Memory B cell (primary cell): Measurements from ENCODE around the gene PMM1.

Experiments used
- ATAC-seq: fragments of 150-1000 bp; cut with Tn5 transposase; 2 replicates; pipeline ENCODE4 v1.10.0; 2021; ENCODE audit warnings: low read depth, mild to moderate bottlenecking, moderate library complexity
- DNase-seq, 2 donors: peaks; one replicate each; pipeline ENCODE4 v3.0.0; 2022; ENCODE audit warnings: low spot score in 2 of 2
- H3K27ac Mint-ChIP-seq: one replicate; pipeline ENCODE4 v1.8.0; 2022; ENCODE audit warnings: mild to moderate bottlenecking, moderate library complexity, mixed read lengths
- H3K27me3 Mint-ChIP-seq: one replicate; pipeline ENCODE4 v1.8.0; 2022; ENCODE audit warnings: mixed read lengths
- H3K36me3 Mint-ChIP-seq: one replicate; pipeline ENCODE4 v1.8.0; 2022; ENCODE audit warnings: mild to moderate bottlenecking, mixed read lengths
- H3K4me1 Mint-ChIP-seq: one replicate; pipeline ENCODE4 v1.8.0; 2022; ENCODE audit warnings: mixed read lengths
- H3K4me3 Mint-ChIP-seq: one replicate; pipeline ENCODE4 v1.8.0; 2022; ENCODE audit warnings: mild to moderate bottlenecking, moderate library complexity, mixed read lengths
- H3K9me3 Mint-ChIP-seq: one replicate; pipeline ENCODE4 v1.8.0; 2022; ENCODE audit warnings: mixed read lengths

The PMM1 gene

DNA sequence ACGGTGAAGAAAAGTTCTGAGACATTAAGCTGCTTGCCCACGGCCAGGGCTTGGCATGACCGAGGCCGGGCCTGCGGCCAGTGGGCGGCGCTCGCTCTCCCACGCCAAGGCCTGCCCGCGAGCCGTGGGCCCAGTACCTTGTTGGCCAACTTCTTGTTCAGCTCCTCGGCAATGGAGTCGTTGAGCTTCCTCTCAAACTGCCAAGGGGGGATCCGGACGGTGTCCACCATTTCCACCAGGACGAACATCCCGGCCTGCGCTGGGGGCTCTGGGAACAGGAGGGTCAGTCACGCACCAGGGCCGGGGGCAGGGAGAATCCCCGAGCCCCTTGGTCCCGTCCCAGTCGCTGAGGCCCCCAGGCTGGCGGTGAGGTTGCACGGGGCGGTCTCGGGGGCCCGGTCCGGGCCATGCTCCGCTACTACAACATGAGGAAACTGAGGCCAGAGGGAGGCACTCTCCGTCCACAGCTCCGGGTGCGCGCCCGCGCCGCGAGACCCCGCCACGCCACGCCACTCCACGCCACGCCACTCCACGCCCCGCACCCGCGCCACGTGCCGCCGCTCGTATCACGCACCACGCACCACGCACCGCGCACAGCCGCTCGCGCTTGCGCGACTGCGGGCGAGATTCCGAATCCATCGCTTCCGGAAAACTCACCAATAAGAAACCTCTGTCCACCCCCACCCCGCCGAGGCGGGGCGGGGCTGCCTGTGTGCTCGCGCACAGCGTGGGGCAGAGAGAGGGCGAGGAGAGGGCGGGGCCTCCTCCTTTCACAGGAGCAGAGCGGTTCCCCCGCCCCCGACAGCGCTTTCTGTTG lies 45.6 kb downstream of the PMM1 start, which contains the start of gene POLR3H:
Gene POLR3H, minus strand, starts transcription at position 617 of the 817 bp plus-strand sequence. Its CDS starts 369 bp downstream, at position 248.
- peak; percentile 95 for ATAC-seq
- Mint-ChIP-seq H3K4me1 (peaks cover 30% of the 10 kb centered on the region), H3K36me3 (peaks cover 3% of the 10 kb centered on the region), H3K27me3 (no peaks in the 10 kb centered on the region), H3K9me3 (no peaks in the 10 kb centered on the region), H3K4me3 (peak within 1 kb of the TSS; percentile 92), H3K27ac (peak within 1 kb of the TSS; percentile 85)
- peak; percentile 88 to 93 for DNase-seq

DNA sequence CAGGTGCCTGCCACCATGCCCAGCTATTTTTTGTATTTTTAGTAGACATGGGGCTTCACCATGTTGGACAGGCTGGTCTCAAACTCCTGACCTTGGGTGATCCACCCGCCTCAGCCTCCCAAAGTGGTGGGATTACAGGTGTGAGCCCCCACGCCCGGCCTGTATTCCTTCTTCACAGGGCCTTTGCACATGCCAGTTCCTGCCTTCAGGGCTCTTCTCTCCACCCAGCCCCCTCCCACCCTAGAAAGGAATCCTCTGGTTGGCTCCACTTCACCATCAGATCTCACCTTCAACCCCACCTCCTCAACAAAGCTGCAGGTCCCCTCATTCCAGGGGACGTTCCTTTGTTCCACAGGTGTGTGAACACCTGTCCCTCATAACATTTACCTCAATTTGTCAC lies 47.4 kb downstream of the PMM1 start:
- H3K27ac Mint-ChIP-seq: peak overlapping the region; percentile 86
- H3K4me1 Mint-ChIP-seq: peaks cover 30% of the 10 kb centered on the region
- peaks cover 3% of the 10 kb centered on the region for H3K36me3 Mint-ChIP-seq
- no peak overlapping the region for H3K4me3 Mint-ChIP-seq
- no peaks in the 10 kb centered on the region for H3K9me3 Mint-ChIP-seq
- no peaks in the 10 kb centered on the region for H3K27me3 Mint-ChIP-seq
- ATAC-seq: no peak
- no peak for DNase-seq

DNA sequence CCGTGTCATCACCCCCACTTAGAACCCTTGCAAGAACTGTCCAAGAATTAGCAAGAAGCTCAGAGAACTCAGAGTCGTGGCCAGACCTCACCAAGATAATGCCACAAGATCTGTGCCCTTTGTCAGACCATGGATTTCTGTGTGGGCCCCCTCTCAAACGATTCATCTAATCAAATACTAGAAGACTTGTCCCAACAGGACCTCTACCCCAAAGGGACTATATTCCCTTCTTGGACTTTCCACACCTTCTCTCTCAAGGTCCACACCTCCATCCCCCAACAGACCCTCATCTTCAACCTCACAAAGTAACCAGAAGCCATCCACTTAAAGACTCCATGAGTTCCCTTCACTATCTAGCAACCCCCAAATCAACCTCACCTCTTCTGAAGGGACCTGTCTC lies 48.2 kb downstream of the PMM1 start:
- Mint-ChIP-seq H3K4me1 (peaks cover 30% of the 10 kb centered on the region), H3K27ac (peak overlapping the region; percentile 86), H3K27me3 (no peaks in the 10 kb centered on the region), H3K4me3 (peak overlapping the region; percentile 4), H3K9me3 (no peaks in the 10 kb centered on the region), H3K36me3 (peaks cover 3% of the 10 kb centered on the region)
- no peak for ATAC-seq
- no peak for DNase-seq

DNA sequence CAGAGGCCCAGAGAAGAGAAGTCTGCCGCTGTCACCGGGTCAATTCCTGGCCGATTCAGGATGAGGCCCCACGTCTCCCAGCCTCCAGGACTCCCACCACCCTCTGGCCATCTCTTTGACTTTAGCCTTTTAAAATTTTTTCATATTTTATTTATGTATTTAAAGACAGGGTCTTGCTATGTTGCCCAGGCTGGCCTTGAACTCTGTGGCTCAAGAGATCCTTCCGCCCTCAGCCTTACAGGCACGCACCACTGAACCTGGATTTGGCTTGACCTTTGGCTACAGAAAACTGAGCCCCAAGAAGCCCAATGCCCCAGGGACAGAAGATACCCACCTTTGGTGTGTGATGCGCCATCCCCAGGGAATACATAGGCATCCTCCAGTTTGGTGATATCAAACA lies 49.3 kb downstream of the PMM1 start:
- no peak for DNase-seq

DNA sequence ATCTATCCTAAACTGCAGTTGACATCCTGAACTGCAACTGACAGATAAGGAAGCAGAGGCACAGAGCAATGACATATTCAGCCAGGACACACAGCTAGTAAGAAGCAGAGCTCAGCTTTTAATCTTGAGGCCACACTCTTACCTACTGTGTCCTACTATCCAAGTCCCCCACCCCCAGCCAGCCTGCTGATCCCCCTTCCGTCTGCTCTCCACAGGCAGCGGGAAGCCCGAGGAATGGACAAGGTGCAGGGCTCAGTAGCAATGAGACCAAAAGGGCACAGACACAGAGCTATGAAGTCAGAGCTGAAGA lies 49.7 kb downstream of the PMM1 start:
- H3K4me1 Mint-ChIP-seq: peaks cover 26% of the 10 kb centered on the region
- no peaks in the 10 kb centered on the region for H3K27me3 Mint-ChIP-seq
- no peaks in the 10 kb centered on the region for H3K9me3 Mint-ChIP-seq
- ATAC-seq: no peak
- H3K27ac Mint-ChIP-seq: peak overlapping the region; percentile 16
- DNase-seq: no peak
- H3K36me3 Mint-ChIP-seq: peaks cover 3% of the 10 kb centered on the region
- no peak overlapping the region for H3K4me3 Mint-ChIP-seq

More for the DNA sequence above, 49.3 kb downstream of the PMM1 start:
- Mint-ChIP-seq H3K27me3 (no peaks in the 10 kb centered on the region), H3K9me3 (no peaks in the 10 kb centered on the region), H3K36me3 (peaks cover 3% of the 10 kb centered on the region), H3K4me1 (peaks cover 30% of the 10 kb centered on the region), H3K4me3 (no peak overlapping the region), H3K27ac (no peak overlapping the region)
- ATAC-seq: no peak

DNA sequence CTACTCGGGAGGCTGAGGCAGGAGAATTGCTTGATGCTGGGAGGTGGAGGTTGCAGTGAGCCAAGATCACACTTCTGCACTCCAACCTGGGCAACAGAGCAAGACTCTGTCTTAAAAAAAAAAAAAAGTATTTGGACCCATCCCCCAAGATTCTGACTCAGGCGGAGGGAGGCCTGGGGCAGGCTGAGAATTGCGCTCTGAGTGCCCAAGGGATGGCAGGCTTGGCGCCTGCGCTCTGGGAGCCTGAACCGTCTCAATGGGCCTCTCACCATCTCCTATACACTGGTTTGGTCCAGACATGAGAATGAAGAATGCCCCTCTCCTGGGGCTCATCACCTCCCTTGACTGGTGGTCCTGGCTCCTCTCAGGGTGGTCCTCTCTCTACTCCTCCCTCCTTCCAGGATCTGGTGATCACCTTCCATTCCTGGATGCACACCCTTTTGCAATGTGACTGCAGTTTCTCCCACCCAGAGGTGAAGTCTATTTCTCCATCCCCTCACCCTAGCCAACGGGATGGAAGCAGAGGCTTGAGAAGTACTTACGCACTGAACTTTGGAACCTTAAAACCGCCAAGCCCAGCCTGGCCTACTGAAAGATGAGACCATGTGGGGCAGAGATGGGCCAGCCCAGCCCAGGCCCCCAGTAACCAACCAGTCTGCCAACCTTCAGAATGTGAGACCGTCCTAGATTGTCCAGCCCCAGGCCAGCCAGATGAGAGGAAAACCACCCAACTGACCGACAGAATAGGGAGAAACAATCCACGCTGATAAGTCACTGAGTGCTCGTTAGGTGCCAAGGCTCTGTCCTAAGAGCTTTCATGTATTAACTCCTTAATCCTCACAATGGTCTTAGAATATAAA lies 50.3 kb downstream of the PMM1 start:
- ATAC-seq: no peak
- Mint-ChIP-seq H3K27me3 (no peaks in the 10 kb centered on the region), H3K4me3 (no peak overlapping the region), H3K4me1 (peaks cover 23% of the 10 kb centered on the region), H3K27ac (peak overlapping the region; percentile 16), H3K9me3 (no peaks in the 10 kb centered on the region), H3K36me3 (peaks cover 3% of the 10 kb centered on the region)
- DNase-seq: no peak

DNA sequence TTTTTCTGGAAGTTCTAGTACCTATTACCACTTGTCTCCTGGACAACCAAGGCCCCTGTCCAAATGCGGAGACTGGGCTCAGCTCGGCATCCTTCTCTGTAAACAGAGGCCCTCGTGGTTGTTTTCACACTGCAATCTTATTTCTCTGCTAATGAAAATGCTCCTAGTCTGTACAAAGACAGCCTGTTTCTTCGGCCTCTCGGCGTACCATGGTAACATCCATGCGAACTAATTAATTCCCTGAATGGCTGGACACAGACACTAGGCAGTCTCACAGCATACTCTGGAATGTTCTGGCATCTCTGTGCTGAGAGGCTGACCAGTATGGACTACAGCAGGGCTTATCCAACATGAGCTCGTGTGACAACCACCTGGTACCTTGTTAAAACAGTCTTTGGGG lies 51.1 kb downstream of the PMM1 start:
- Mint-ChIP-seq H3K4me1 (peaks cover 19% of the 10 kb centered on the region), H3K27me3 (no peaks in the 10 kb centered on the region), H3K4me3 (no peak overlapping the region), H3K27ac (no peak overlapping the region), H3K9me3 (no peaks in the 10 kb centered on the region), H3K36me3 (peaks cover 3% of the 10 kb centered on the region)
- ATAC-seq: no peak
- no peak for DNase-seq

DNA sequence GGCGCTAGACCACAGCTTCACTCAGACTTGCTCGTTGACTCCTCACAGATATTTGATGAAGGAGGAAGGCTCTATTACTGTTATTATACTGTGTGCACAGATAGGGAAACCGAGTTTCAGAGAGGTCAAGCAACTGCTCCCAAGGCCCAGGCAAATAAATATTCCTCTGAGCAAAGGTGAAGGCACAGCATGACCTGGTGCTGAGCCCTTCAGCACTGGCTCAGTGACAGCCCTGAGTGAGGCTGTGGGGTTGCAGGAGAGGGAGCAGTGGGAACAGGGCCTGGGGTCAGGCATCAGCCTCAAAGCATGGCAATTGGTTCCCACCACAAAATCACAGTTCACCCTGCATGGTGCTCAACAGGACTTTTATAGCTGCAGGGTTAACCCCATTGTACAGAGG lies 52.4 kb downstream of the PMM1 start:
- ATAC-seq: no peak
- H3K4me1 Mint-ChIP-seq: peaks cover 11% of the 10 kb centered on the region
- no peaks in the 10 kb centered on the region for H3K27me3 Mint-ChIP-seq
- no peaks in the 10 kb centered on the region for H3K9me3 Mint-ChIP-seq
- H3K27ac Mint-ChIP-seq: no peak overlapping the region
- peaks cover 3% of the 10 kb centered on the region for H3K36me3 Mint-ChIP-seq
- no peak overlapping the region for H3K4me3 Mint-ChIP-seq
- no peak for DNase-seq

DNA sequence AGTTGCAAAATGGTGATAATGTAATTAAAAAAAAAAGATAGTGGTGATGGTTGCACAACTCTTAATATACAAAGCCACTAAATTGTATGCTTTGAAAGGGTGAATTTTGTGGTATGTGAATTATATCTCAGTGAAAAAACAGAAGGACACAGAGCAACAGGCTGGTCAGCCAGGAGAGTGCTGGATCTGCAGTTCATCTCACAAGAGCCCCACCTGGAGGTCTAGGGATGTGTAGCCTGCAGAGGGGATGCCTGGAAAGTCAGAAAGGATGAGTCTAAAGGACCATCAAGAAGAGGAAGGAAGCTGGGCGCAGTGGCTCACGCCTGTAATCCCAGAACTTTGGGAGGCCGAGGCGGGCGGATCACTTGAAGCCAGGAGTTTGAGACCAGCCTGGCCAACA lies 54.4 kb downstream of the PMM1 start:
- ATAC-seq (no peak), DNase-seq (no peak)
- peaks cover 3% of the 10 kb centered on the region for H3K4me1 Mint-ChIP-seq
- H3K9me3 Mint-ChIP-seq: no peaks in the 10 kb centered on the region
- peaks cover 5% of the 10 kb centered on the region for H3K36me3 Mint-ChIP-seq
- no peaks in the 10 kb centered on the region for H3K27me3 Mint-ChIP-seq
- H3K4me3 Mint-ChIP-seq: no peak overlapping the region
- peak overlapping the region; percentile 13 for H3K27ac Mint-ChIP-seq

DNA sequence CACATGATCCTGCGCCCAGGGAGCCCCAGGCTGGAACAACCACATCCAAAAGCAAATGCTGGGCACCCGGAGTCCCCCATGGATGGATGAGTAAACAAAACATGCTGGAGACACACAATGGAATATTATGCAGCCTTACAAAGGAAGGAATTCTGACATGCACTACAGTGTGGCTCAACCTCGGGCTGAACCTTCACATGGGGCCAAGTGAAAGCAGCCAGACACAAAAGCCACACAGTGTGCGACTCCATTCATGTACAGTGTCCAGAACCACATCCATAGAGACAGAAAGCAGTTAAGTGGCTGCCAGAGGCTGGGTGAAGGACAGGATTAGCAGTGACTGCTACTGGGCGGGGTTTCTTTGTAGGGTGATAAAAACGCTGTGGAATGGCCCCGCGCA lies 55.4 kb downstream of the PMM1 start:
- ATAC-seq (no peak), DNase-seq (no peak)
- Mint-ChIP-seq H3K27me3 (no peaks in the 10 kb centered on the region), H3K4me1 (peaks cover 3% of the 10 kb centered on the region), H3K36me3 (peaks cover 2% of the 10 kb centered on the region), H3K4me3 (no peak overlapping the region), H3K27ac (no peak overlapping the region), H3K9me3 (no peaks in the 10 kb centered on the region)

DNA sequence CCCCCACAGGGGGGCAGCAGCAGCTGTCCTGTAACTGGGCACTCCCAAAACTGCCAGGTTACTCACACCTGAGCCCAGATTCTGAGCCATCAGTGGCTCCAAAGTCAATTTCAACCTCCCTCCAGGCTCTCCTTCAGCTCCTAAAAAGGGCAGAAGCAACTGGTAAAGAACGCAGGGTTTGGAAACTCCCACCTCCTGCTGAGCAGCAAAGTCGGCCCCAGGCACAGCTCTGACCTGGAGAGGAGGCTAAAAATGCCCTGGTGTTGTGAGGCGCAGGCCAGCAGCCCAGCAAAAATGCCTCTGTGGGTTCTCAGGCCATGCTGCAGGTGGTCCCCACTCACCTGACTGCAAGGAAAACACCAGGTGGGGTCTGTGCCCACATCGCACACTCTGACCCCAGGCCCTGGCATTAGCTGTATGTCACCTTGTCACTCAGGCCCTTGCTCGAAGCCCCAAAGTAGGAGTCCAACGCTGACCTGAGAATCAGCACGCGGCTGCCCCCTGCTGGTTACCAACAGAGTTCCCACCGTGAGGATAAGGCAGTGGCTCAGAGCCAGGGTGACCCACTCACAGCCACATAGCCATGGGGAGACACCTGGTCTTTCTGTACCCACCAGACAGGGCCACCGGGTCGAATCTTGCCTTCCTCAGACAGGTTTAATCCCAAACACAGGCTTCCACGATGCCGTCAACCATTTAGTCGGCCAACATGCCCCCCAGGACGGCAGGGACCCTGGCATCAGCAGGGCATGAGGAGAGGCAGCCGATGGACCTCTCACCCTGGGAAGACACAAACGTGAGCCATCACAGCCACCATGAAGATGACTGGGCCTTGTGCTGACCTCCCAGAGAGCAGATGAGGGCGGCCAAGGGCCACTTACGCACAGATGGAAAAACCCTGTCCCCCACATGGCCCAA lies 56.5 kb downstream of the PMM1 start:
- Mint-ChIP-seq H3K9me3 (no peaks in the 10 kb centered on the region), H3K4me3 (no peak overlapping the region), H3K27me3 (no peaks in the 10 kb centered on the region), H3K27ac (peak overlapping the region; percentile 31), H3K36me3 (peaks cover 7% of the 10 kb centered on the region), H3K4me1 (peaks cover 3% of the 10 kb centered on the region)
- ATAC-seq (peak; percentile 85), DNase-seq (peak; percentile 65 to 72)

DNA sequence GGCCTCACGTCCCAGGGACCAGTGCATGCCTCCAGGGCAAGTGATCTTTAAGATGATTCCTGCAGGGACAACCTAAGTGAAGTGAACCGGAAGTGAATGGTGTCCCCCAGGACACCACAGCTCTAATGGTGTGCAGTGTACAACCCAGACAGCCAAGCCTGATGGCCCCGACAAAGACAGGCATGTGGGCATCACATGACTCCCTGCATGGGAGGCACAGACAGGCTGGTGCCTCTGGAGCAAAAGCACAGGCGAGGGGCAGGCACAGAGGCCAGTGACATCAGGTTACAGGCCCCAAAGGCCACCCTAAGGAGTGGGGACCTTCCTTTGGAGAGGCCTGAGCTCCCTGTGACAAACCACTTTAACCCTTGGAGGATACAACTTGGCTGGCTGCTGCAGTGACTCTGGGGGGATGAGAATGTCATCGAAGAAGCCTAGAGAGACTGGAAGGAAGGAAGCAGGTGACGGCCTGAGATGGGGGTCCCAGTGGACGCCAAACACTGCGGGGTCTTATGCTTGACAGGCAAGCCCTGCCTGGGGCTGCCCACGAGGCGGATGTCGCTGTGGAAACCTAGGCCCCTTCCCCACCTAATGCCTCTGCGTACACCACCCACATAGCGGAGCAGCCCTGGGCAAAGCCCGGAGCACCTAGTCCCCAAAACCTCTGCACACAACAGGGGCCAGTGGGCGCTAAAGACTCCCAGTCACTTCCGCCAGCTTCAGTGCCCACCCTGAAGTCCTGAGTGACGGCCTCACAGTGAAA lies 57.7 kb downstream of the PMM1 start:
- Mint-ChIP-seq H3K27me3 (no peaks in the 10 kb centered on the region), H3K27ac (no peak overlapping the region), H3K4me3 (no peak overlapping the region), H3K9me3 (no peaks in the 10 kb centered on the region), H3K4me1 (peaks cover 3% of the 10 kb centered on the region), H3K36me3 (peaks cover 8% of the 10 kb centered on the region)
- DNase-seq (no peak), ATAC-seq (no peak)
